Brain pericyte (primary cell): ENCODE measurements around the gene SARNP.
"Not testable (repeated sequence)": the region's sequence is repeated elsewhere in the genome, so short reads cannot be mapped to it uniquely, and the experiment has no call there.

ENCODE experiments used
- DNase-seq: peaks from one replicate; pipeline ENCODE4 v3.0.0-alpha.2; 2012; ENCODE audit warnings: low read depth, low spot score

The SARNP gene

GRCh38 chr12:55817345-55818139, at the start of gene SARNP, which contains the start of gene ORMDL2:
Gene SARNP, minus strand, starts transcription at chr12:55817724. Its CDS starts 23 bp downstream, at chr12:55817701.
Gene ORMDL2, plus strand, starts transcription at chr12:55818041. Its CDS starts 959 bp downstream, at chr12:55819000.
- peak; percentile 100 for DNase-seq

GRCh38 chr12:55866454-55867004, 49.0 kb upstream of the SARNP start:
- not testable (repeated sequence) for DNase-seq

GRCh38 chr12:55865327-55865726, 47.8 kb upstream of the SARNP start:
- no peak for DNase-seq

- DNase-seq, result not testable (repeated sequence)
Measured at GRCh38 chr12:55862931-55863330, 45.4 kb upstream of the SARNP start.

- no peak for DNase-seq
Measured at GRCh38 chr12:55862286-55862685, 44.8 kb upstream of the SARNP start.

GRCh38 chr12:55861871-55862270, 44.3 kb upstream of the SARNP start:
- DNase-seq, result no peak

- no peak for DNase-seq
Measured at GRCh38 chr12:55861396-55861795, 43.9 kb upstream of the SARNP start.

- DNase-seq, result no peak
Measured at GRCh38 chr12:55852740-55853139, 35.2 kb upstream of the SARNP start.

- DNase-seq, result no peak
Measured at GRCh38 chr12:55850893-55851292, 33.4 kb upstream of the SARNP start.

GRCh38 chr12:55850401-55850800, 32.9 kb upstream of the SARNP start:
- DNase-seq, result no peak

- DNase-seq, result no peak
Measured at GRCh38 chr12:55849616-55850343, 32.3 kb upstream of the SARNP start.

GRCh38 chr12:55847603-55848291, 30.2 kb upstream of the SARNP start:
- peak; percentile 95 for DNase-seq

- DNase-seq, result no peak
Measured at GRCh38 chr12:55847033-55847432, 29.5 kb upstream of the SARNP start.

GRCh38 chr12:55845785-55846496, 28.4 kb upstream of the SARNP start:
- DNase-seq, result no peak

GRCh38 chr12:55845361-55845760, 27.8 kb upstream of the SARNP start:
- DNase-seq, result no peak

GRCh38 chr12:55844961-55845360, 27.4 kb upstream of the SARNP start:
- no peak for DNase-seq

- no peak for DNase-seq
Measured at GRCh38 chr12:55843431-55843830, 25.9 kb upstream of the SARNP start.

GRCh38 chr12:55842681-55843429, 25.3 kb upstream of the SARNP start, which contains the start of gene MMP19:
Gene MMP19, minus strand, starts transcription at chr12:55842936. Its CDS starts 106 bp downstream, at chr12:55842830.
- no peak for DNase-seq

- no peak for DNase-seq
Measured at GRCh38 chr12:55840581-55841351, 23.2 kb upstream of the SARNP start.
